GM23338 (cell line): ENCODE data around the gene CECR2.

ENCODE experiments used
- EZH2 ChIP-seq: fragments of 200-600 bp; sonication (generic); IDR thresholded peaks from one replicate; pipeline ENCODE4 v1.8.0; 2017; ENCODE audit warnings: antibody characterized with exemption, mild to moderate bottlenecking, low read depth; ENCODE audit not compliant: unreplicated experiment
- EZH2phosphoT487 ChIP-seq: fragments of 200-600 bp; sonication (generic); IDR thresholded peaks from one replicate; pipeline ENCODE4 v1.8.1; 2018; ENCODE audit warnings: antibody characterized with exemption; ENCODE audit not compliant: unreplicated experiment
- POLR2AphosphoS5 ChIP-seq: IDR thresholded peaks from 2 replicates; pipeline ENCODE4 v1.6.1; 2016; ENCODE audit warnings: antibody characterized with exemption, low read depth
- TF ChIP-seq, protein P1 (sequence below), 2 experiments: fragments of 200-600 bp in 1 of 2; sonication (generic) in 1 of 2; conservative IDR thresholded peaks; 2 replicates each; pipeline versions ENCODE4 v1.5.1 to v1.6.1; 2016 to 2017; ENCODE audit warnings: antibody characterized with exemption in 2 of 2, low read depth in 2 of 2, mild to moderate bottlenecking in 2 of 2, moderate library complexity in 1 of 2
- TF ChIP-seq, protein P2 (sequence below): IDR thresholded peaks from one replicate; pipeline ENCODE4 v1.6.1; 2018; ENCODE audit warnings: antibody characterized with exemption; ENCODE audit not compliant: unreplicated experiment

DNA sequence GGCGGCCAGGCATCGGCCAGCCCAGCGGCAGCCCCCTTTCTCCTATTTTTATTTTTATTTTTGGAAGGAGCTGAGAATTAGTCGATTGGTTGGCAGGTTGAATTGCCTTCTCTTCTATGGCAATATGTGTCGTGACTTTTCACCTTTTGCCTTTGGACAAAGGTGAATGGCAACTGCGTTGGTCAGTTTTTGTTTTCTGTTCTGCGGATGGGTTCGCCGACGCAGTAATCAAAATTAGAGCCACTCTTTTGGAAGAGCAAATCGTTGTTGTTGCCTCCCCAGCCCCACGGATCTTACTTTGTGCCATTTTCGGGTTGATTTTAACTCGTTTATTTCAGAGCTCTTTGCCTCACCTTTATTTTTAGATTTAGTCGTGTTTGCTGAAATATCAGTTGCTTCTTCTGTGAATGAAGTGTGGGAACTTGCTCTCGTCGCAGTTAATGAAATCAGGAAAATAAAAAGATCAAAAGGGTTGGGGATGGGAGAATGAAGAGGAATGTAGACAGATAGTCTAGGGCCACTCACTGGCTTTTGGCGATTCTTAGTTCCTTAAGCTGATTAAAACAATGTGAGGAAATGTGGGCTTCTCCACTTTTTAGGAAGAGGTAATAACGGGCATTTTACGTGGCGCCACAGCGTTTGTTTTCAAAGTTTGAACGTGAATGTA, 1.6 kb downstream of the CECR2 start:
- TF ChIP-seq, protein P1, sequence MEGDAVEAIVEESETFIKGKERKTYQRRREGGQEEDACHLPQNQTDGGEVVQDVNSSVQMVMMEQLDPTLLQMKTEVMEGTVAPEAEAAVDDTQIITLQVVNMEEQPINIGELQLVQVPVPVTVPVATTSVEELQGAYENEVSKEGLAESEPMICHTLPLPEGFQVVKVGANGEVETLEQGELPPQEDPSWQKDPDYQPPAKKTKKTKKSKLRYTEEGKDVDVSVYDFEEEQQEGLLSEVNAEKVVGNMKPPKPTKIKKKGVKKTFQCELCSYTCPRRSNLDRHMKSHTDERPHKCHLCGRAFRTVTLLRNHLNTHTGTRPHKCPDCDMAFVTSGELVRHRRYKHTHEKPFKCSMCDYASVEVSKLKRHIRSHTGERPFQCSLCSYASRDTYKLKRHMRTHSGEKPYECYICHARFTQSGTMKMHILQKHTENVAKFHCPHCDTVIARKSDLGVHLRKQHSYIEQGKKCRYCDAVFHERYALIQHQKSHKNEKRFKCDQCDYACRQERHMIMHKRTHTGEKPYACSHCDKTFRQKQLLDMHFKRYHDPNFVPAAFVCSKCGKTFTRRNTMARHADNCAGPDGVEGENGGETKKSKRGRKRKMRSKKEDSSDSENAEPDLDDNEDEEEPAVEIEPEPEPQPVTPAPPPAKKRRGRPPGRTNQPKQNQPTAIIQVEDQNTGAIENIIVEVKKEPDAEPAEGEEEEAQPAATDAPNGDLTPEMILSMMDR (conservative IDR thresholded peaks at IDR 0.05; ENCODE audit: low read depth in 2 of 2) = no peak
- TF ChIP-seq POLR2AphosphoS5 (no peak), EZH2 (no peak), EZH2phosphoT487 (no peak)
- TF ChIP-seq, protein P2, sequence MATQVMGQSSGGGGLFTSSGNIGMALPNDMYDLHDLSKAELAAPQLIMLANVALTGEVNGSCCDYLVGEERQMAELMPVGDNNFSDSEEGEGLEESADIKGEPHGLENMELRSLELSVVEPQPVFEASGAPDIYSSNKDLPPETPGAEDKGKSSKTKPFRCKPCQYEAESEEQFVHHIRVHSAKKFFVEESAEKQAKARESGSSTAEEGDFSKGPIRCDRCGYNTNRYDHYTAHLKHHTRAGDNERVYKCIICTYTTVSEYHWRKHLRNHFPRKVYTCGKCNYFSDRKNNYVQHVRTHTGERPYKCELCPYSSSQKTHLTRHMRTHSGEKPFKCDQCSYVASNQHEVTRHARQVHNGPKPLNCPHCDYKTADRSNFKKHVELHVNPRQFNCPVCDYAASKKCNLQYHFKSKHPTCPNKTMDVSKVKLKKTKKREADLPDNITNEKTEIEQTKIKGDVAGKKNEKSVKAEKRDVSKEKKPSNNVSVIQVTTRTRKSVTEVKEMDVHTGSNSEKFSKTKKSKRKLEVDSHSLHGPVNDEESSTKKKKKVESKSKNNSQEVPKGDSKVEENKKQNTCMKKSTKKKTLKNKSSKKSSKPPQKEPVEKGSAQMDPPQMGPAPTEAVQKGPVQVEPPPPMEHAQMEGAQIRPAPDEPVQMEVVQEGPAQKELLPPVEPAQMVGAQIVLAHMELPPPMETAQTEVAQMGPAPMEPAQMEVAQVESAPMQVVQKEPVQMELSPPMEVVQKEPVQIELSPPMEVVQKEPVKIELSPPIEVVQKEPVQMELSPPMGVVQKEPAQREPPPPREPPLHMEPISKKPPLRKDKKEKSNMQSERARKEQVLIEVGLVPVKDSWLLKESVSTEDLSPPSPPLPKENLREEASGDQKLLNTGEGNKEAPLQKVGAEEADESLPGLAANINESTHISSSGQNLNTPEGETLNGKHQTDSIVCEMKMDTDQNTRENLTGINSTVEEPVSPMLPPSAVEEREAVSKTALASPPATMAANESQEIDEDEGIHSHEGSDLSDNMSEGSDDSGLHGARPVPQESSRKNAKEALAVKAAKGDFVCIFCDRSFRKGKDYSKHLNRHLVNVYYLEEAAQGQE = no peak
